AG20443 (cell line): ENCODE data around the gene SAP30BP.

Source experiments
- DNase-seq: peaks from one replicate; pipeline ENCODE4 v3.0.0; 2012; ENCODE audit warnings: low spot score, mixed read lengths

SAP30BP gene

GRCh38 chr17:75739174-75739573 lies 72.0 kb downstream of the SAP30BP start:
- no peak for DNase-seq

- DNase-seq = no peak
Measured at GRCh38 chr17:75739801-75740200, 72.7 kb downstream of the SAP30BP start.

DNA sequence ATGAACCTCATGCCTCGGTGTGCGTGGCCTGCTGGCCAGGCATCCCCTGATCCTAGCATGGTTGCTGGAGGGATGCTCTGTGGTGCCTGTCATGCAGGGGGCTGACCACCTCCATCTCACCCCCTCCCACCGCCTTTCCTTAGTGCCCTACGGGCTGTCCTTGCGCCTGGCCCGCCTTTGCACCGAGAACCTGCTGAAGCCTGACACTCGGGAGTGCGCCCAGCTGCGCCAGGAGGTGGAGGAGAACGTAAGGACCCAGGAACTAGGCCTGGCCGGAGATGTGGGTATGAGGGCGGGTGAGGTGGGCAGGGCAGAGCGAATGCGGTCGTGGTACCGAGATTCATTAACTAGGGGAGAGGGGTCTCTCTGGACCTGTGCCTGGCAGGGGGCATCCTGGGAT lies 73.1 kb downstream of the SAP30BP start:
- DNase-seq = no peak

- no peak for DNase-seq
Measured at GRCh38 chr17:75740631-75741077, 73.5 kb downstream of the SAP30BP start.

GRCh38 chr17:75742337-75742736 lies 75.2 kb downstream of the SAP30BP start:
- DNase-seq = no peak

DNA sequence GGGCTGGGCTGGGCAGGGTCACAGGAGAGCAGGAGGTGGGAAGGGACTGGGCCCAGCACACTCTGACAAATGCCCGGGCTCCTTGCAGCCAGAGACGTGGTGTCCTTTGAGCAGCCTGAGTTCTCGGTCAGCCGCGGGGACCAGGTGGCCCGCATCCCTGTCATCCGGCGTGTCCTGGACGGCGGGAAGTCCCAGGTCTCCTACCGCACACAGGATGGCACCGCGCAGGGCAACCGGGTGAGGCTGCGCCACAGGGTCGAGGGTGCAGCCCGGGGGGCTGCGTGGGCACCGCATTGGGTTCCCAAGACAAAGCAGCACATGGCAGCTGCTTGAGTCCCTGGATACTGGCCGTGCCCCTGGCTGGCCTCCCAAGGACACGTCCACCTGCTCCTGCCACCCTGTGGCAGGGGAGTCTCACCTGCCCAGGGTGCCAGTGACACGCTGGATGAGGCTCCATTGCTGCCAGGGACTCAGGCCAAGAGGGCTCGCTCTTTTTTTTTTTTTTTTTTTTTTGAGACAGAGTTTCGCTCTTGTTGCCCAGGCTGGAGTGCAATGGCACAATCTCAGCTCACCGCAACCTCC lies 76.6 kb downstream of the SAP30BP start:
- DNase-seq = no peak

- no peak for DNase-seq
Measured at GRCh38 chr17:75748706-75749105, 81.6 kb downstream of the SAP30BP start.

- DNase-seq = peak; percentile 90
Measured at GRCh38 chr17:75749545-75750389, 82.6 kb downstream of the SAP30BP start.

GRCh38 chr17:75750661-75751423 lies 83.7 kb downstream of the SAP30BP start:
- no peak for DNase-seq

GRCh38 chr17:75751676-75752404 lies 84.7 kb downstream of the SAP30BP start:
- DNase-seq = no peak

GRCh38 chr17:75752405-75752709 lies 85.2 kb downstream of the SAP30BP start:
- DNase-seq = no peak

DNA sequence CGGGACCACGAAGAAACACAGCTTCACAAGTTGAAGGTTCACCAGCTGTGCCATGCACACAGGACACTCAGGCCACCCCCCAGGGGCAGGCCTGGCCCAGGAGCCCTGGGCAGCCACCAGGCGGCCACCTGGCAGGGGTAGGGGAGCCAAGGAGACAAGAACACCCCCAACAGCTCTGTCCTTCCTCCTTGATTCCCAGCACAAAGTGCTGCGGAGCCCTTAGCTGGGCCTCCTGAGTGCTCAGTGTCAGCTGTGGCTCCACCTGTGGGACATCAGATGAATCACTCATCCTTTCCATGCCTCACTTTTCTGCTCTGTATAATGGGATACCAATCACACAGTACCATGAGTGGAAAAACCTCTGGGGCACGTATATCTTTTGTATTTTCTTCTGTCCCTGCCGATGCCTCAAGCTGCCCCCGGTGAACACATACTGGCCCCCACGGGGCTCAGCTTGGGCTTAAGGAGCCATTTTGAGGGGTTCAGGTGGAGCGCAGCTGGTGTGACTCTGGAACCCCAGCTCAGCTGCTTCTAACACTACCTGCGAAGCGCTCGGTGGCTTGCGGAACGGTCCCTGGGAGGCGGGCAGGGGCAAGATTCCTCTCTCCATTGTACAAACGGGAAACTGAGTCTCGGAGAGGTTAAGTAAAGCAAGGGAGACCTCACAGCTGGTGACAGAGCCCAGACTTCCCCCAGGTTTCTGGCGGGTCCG lies 85.8 kb downstream of the SAP30BP start:
- no peak for DNase-seq

GRCh38 chr17:75753514-75754377 lies 86.6 kb downstream of the SAP30BP start:
- peak; percentile 94 for DNase-seq

GRCh38 chr17:75754378-75755204 lies 87.5 kb downstream of the SAP30BP start:
- no peak for DNase-seq

- no peak for DNase-seq
Measured at GRCh38 chr17:75755205-75755901, 88.2 kb downstream of the SAP30BP start.

DNA sequence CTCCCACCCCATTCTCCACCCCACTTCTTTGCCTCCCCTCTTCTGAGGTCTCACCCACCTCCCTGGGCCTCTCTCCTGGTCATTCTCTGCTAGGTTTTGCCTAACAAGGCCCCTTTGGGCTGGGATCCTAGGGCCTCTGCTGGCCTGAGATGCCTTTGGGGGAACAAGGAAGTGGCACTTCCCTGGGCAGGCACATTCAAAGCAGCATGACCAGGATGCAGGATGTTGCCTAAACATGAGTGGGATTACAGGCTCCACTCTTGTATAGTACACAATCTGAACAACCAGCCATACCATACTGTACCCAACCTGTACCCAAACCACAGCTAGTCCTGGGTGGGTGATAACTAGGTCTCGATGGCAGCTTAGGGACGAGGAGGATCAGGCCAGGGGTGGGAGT lies 88.9 kb downstream of the SAP30BP start:
- DNase-seq = no peak

GRCh38 chr17:75756451-75757085 lies 89.4 kb downstream of the SAP30BP start:
- DNase-seq = no peak

- no peak for DNase-seq
Measured at GRCh38 chr17:75757086-75757681, 90.0 kb downstream of the SAP30BP start.
